HT1080 (cell line): Measurements from ENCODE around the gene KDM5B. TPM values are rescaled to one million over a fixed set of nuclear protein-coding genes. Genes with fewer than 3 reads are reported as not detected.
"Not testable (repeated sequence)": the region's sequence is repeated elsewhere in the genome, so short reads cannot be mapped to it uniquely, and the experiment has no call there.

ENCODE experiments used
- DNase-seq: peaks from one replicate; pipeline ENCODE4 v3.0.0-alpha.2; 2015; ENCODE audit warnings: low read depth
- total RNA-seq: library from RNA; depleted of rRNA; stranded (reverse); fragments of >200 nt; shearing (Covaris generic); gene quantifications from 2 replicates; pipeline ENCODE4 v1.2.3, GENCODE V29; 2014

Gene KDM5B
- total RNA-seq, 1 experiment from 2014 or later: 15.7 TPM

- DNase-seq: not testable (repeated sequence)
Measured at GRCh38 chr1:202714202-202714601, 94.0 kb downstream of the KDM5B start.

- peak; percentile 17 for DNase-seq
Measured at GRCh38 chr1:202713110-202713509, 95.1 kb downstream of the KDM5B start.

GRCh38 chr1:202711949-202712635 is 96.1 kb downstream of the KDM5B start:
- no peak for DNase-seq

GRCh38 chr1:202710070-202711045 is 97.9 kb downstream of the KDM5B start, which contains the start of gene SYT2:
Gene SYT2 (minus strand): TSS chr1:202710454. CDS start chr1:202605772, 104,682 bp downstream.
- no peak for DNase-seq

GRCh38 chr1:202709276-202710041 is 98.8 kb downstream of the KDM5B start:
- DNase-seq: no peak

GRCh38 chr1:202708456-202709275 is 99.6 kb downstream of the KDM5B start:
- no peak for DNase-seq

GRCh38 chr1:202706851-202707250 is 101.4 kb downstream of the KDM5B start:
- DNase-seq: no peak

GRCh38 chr1:202704601-202705000 is 103.6 kb downstream of the KDM5B start:
- no peak for DNase-seq

GRCh38 chr1:202703191-202703590 is 105.0 kb downstream of the KDM5B start:
- no peak for DNase-seq

- DNase-seq: no peak
Measured at GRCh38 chr1:202702088-202702487, 106.1 kb downstream of the KDM5B start.

GRCh38 chr1:202701200-202701599 is 107.0 kb downstream of the KDM5B start:
- no peak for DNase-seq

GRCh38 chr1:202700061-202700460 is 108.2 kb downstream of the KDM5B start:
- no peak for DNase-seq

- DNase-seq: peak; percentile 52
Measured at GRCh38 chr1:202698276-202698675, 109.9 kb downstream of the KDM5B start.

- DNase-seq: no peak
Measured at GRCh38 chr1:202697038-202697437, 111.2 kb downstream of the KDM5B start.

GRCh38 chr1:202694314-202694713 is 113.9 kb downstream of the KDM5B start:
- DNase-seq: no peak

- peak; percentile 39 for DNase-seq
Measured at GRCh38 chr1:202692959-202693555, 115.2 kb downstream of the KDM5B start.

GRCh38 chr1:202691816-202692215 is 116.4 kb downstream of the KDM5B start:
- DNase-seq: no peak

- DNase-seq: no peak
Measured at GRCh38 chr1:202689493-202690342, 118.5 kb downstream of the KDM5B start.

GRCh38 chr1:202689082-202689481 is 119.1 kb downstream of the KDM5B start:
- no peak for DNase-seq
